GM12801 (cell line): ENCODE measurements around the gene MCTP1.

Experiments
- TF ChIP-seq, protein P1 (sequence below): IDR thresholded peaks from one replicate; pipeline ENCODE4 v1.5.1; 2011; ENCODE audit warnings: control low read depth; ENCODE audit not compliant: insufficient read length; ENCODE audit errors: extremely low read depth

MCTP1 gene

DNA sequence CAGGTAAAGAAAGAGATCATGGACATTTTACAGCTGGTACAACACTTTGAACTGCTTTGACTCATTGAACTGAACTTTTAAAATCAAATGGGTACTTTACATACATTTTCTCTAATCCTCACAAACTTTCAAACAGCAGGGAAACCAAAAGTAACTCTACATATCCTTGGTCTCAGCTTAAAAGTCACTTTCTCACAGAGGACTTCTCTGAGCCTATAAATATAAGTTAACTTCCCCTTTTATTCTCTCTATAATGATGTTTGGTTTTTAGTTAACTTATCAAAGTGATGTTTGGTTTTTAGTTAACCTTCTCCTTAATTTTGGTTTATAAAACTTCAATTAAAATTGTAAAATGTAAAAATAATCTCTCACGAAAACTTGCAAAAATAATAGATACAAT, 209.8 kb downstream of the MCTP1 start:
- TF ChIP-seq, protein P1, sequence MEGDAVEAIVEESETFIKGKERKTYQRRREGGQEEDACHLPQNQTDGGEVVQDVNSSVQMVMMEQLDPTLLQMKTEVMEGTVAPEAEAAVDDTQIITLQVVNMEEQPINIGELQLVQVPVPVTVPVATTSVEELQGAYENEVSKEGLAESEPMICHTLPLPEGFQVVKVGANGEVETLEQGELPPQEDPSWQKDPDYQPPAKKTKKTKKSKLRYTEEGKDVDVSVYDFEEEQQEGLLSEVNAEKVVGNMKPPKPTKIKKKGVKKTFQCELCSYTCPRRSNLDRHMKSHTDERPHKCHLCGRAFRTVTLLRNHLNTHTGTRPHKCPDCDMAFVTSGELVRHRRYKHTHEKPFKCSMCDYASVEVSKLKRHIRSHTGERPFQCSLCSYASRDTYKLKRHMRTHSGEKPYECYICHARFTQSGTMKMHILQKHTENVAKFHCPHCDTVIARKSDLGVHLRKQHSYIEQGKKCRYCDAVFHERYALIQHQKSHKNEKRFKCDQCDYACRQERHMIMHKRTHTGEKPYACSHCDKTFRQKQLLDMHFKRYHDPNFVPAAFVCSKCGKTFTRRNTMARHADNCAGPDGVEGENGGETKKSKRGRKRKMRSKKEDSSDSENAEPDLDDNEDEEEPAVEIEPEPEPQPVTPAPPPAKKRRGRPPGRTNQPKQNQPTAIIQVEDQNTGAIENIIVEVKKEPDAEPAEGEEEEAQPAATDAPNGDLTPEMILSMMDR = no peak

DNA sequence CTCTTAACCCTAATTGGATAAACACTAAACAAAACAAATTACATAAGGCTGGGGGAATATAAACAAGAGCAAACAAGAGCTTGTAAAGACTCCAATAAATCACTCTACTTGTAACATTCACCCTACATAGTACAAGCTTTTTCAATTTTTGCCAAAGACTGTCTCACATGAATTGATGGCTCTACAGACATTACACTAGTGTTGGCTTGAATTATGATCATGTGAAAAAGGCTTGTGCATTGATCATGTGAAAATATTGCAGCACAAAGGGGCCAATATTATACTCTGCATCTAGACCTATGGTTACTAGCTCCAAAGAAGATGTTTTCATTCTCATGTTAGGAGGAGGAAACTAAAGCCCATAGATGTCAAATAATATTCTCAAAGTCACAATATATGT, 212.6 kb downstream of the MCTP1 start:
- TF ChIP-seq, protein P1 = no peak

DNA sequence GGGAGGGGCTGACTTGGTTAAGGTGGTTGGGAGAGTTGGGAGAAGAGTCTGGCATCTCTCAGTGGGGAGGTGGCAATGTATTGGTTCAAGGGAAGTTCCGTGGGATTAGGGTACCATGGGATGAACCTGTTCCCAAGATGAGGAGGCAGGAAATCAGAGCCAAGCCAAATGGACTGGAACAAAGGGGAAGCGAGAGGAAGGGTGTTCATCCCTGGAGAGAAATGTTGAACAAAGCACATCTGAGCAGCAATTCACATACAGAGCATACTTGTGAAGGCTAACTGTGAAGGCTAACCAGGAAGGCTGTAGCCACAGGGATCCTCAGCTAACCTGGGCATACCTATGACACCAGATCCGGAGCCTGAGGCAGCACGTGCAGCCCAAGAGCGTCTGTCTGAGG, 214.0 kb downstream of the MCTP1 start:
- TF ChIP-seq, protein P1 = no peak

DNA sequence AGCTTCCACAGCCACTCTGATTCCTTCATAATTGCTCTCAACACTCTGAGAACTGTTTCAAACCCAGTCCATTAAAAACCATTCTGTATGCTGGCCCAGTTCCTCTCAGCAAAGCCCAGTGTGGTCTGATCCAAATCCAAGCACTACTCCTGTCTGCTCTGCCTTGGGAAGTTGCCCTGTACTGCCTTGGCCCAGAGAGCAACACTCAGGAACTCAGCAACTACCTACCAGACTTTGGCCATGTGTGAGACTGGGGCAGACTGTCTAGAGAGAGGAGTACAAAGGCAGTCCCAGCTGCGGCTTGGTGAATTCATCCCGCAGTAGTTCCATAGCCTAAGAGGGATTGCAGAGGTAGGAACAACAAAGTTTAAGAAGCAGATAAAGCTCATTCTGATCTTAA, 214.4 kb downstream of the MCTP1 start:
- TF ChIP-seq, protein P1 = no peak

DNA sequence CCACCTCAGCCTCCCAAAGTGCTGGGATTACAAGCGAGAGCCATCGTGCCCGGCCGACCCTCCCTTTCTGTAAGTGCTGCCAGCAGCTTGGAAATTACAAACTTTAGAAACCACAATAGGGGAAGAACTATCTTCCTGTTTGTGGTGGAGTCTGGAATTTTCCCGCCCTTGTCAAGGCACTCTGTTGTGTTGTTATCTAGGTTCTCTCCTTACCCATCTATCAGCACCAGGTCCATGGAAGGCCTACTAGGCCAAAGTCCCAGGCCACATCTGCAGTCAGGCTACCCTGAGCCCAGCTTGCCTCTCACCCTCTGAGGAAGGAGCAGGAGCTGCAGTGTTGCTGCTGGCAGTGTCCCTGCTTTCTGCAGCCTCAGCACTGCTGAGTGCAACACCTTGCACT, 214.9 kb downstream of the MCTP1 start:
- TF ChIP-seq, protein P1 = no peak

DNA sequence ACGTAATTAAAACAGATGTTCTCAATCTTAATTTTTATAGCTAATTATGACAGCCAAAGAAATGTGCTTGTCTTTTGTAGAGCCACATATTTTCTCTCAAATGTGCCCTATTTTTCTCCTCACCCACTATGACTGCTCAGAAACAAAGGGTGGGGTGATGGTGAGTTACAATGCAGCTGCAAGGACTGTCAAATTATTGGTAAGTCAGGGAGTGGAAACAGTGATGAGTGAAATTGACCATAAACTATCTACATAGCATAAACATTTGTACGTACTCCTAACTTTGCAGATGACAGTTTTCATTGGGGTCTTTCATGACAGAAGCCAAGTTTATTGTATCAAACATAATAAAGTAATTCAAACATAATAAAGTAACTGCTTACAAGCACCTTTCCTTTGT, 215.9 kb downstream of the MCTP1 start:
- TF ChIP-seq, protein P1 = no peak

DNA sequence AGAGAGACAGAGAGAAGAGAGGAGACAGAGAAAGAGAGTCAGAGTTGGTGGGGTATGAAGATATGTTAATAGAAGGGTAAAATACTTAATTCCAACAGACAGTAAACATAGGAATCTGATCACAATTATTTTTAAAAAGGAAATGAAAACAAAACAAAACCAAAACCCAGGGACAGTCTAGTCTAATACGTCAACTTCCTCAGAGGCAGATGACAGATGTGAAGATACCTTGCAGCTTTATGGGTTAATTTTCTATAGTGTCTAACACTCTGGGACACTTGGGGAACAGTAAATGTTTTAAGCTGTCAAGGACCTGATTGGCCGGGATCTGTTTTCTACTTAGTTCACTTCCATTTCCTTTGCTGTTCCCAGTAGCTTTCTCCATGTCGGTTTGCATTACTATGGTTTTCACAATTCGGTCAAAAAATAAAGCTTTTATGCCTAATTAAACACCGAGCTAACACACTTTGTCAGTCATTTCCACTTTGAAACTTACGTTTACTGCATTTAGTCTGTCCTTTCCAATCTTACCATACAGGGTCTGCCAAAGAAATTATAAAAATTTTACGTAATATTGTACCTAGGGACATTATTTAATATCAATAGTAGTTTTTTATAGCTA, 216.5 kb downstream of the MCTP1 start:
- TF ChIP-seq, protein P1 = no peak
